Keratinocyte (primary cell): Measurements from ENCODE around the gene XKR3.

Experiments used
- CTCF ChIP-seq, 3 experiments: IDR thresholded peaks in 1 of 3; conservative IDR thresholded peaks in 1 of 3; optimal IDR thresholded peaks in 1 of 3; 2 replicates in 2 of 3; 3 replicates in 1 of 3; pipeline versions ENCODE3 to v1.5.1; 2011; ENCODE audit warnings: low read length in 3 of 3, mild to moderate bottlenecking in 3 of 3, moderate library complexity in 2 of 3, control low read depth in 1 of 3, inconsistent platforms in 1 of 3; ENCODE audit not compliant: insufficient read depth in 2 of 3; ENCODE audit errors: extremely low read depth in 1 of 3
- EZH2 ChIP-seq: IDR thresholded peaks from one replicate; pipeline ENCODE4 v1.6.1; 2012; ENCODE audit warnings: inconsistent platforms, mild to moderate bottlenecking, low read length, moderate library complexity

- no peak for TF ChIP-seq EZH2
- no peak for TF ChIP-seq CTCF (optimal IDR thresholded peaks at IDR 0.05 in 1 of 3, IDR thresholded peaks at IDR 0.05 in 1 of 3, conservative IDR thresholded peaks at IDR 0.05 in 1 of 3; ENCODE audit: extremely low read depth in 1 of 3, insufficient read depth in 2 of 3, low read length in 3 of 3)
Measured at GRCh38 chr22:16810188-16810802, 14.9 kb downstream of the XKR3 start.
